HUES6 (cell line): ENCODE results near the gene AP4S1.
"Not testable (repeated sequence)": the region's sequence is repeated elsewhere in the genome, so short reads cannot be mapped to it uniquely, and the experiment has no call there.

ENCODE experiments used
- H3K27ac ChIP-seq: 2 replicates; pipeline ENCODE4 v1.7.0; 2013; ENCODE audit warnings: low read depth, mild to moderate bottlenecking, low read length, inconsistent platforms
- H3K27me3 ChIP-seq: 2 replicates; pipeline ENCODE4 v1.6.1; 2013; ENCODE audit warnings: low read length; ENCODE audit not compliant: control insufficient read depth, insufficient read depth
- H3K36me3 ChIP-seq: 2 replicates; pipeline ENCODE4 v1.6.1; 2013; ENCODE audit warnings: low read length; ENCODE audit not compliant: control insufficient read depth, insufficient read depth
- H3K4me1 ChIP-seq: 2 replicates; pipeline ENCODE4 v1.6.1; 2013; ENCODE audit warnings: low read length; ENCODE audit not compliant: control insufficient read depth, insufficient read depth
- H3K4me3 ChIP-seq: 2 replicates; pipeline ENCODE4 v1.5.1; 2013; ENCODE audit warnings: low read depth, low read length
- H3K9ac ChIP-seq: one replicate; pipeline ENCODE4 v1.6.1; 2013; ENCODE audit warnings: mild to moderate bottlenecking, low read length
- H3K9me3 ChIP-seq: 2 replicates; pipeline ENCODE4 v1.6.1; 2013; ENCODE audit warnings: low read depth, low read length; ENCODE audit not compliant: control insufficient read depth, insufficient read depth

AP4S1 gene

GRCh38 chr14:31068235-31068634, 42.8 kb downstream of the AP4S1 start:
- H3K4me1 ChIP-seq = no peaks in the 10 kb centered on the region
- H3K9me3 ChIP-seq = no peaks in the 10 kb centered on the region
- no peak overlapping the region for H3K4me3 ChIP-seq
- H3K27ac ChIP-seq = no peak overlapping the region
- no peaks in the 10 kb centered on the region for H3K27me3 ChIP-seq
- H3K9ac ChIP-seq = no peak overlapping the region
- H3K36me3 ChIP-seq = no peaks in the 10 kb centered on the region

DNA sequence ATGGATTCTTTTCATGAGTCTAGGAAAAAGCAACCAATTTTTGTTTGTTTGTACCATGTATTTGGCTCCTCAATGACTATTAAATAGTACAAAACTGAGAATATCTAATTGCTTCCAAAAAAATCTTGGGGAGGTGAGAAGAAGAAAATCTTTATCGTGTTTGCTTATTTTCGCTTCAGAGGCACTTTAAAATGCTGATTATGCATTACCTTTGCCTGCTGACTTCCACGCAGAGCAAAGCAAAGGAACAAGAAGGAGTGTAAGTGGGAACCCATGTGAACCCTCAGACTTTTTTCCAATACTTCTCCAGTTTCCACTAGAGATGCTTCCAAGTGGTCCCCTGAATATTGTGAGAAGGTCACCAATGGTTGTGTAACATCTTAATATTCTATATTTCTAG, 43.9 kb downstream of the AP4S1 start:
- Histone ChIP-seq H3K9ac (no peak overlapping the region), H3K9me3 (no peaks in the 10 kb centered on the region), H3K27me3 (no peaks in the 10 kb centered on the region), H3K4me1 (no peaks in the 10 kb centered on the region), H3K27ac (no peak overlapping the region), H3K36me3 (no peaks in the 10 kb centered on the region), H3K4me3 (no peak overlapping the region)

GRCh38 chr14:31070431-31070830, 45.0 kb downstream of the AP4S1 start:
- H3K9me3 ChIP-seq = no peaks in the 10 kb centered on the region

GRCh38 chr14:31071151-31071550, 45.7 kb downstream of the AP4S1 start:
- no peaks in the 10 kb centered on the region for H3K27me3 ChIP-seq
- H3K4me1 ChIP-seq = no peaks in the 10 kb centered on the region
- H3K36me3 ChIP-seq = no peaks in the 10 kb centered on the region; the same call in 1 of the 2 replicates
- H3K9ac ChIP-seq = no peak overlapping the region
- H3K9me3 ChIP-seq = no peaks in the 10 kb centered on the region
- H3K4me3 ChIP-seq = no peak overlapping the region
- no peak overlapping the region for H3K27ac ChIP-seq

More at GRCh38 chr14:31070431-31070830, 45.0 kb downstream of the AP4S1 start:
- no peak overlapping the region for H3K9ac ChIP-seq
- no peaks in the 10 kb centered on the region for H3K4me1 ChIP-seq
- no peak overlapping the region for H3K4me3 ChIP-seq
- H3K27ac ChIP-seq = no peak overlapping the region
- H3K36me3 ChIP-seq = no peaks in the 10 kb centered on the region; the same call in 1 of the 2 replicates
- H3K27me3 ChIP-seq = no peaks in the 10 kb centered on the region

DNA sequence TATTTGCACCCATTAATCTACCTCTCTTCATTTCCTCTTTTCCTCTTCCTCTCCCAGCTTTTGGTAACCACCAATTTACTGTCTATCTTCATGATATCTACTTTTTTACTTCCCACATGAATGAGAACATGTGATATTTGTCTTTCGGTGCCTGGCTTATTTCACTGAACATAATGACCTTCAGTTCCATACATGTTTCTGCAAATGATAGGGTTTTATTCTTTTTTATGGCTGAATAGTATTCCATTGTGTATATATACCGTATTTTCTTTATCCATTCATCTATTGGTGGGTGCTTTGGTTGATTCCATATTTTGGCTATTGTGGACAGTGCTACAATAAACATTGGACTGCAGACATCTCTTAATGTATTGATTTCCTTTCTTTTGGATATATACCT, 49.7 kb downstream of the AP4S1 start:
- no peak overlapping the region for H3K9ac ChIP-seq
- no peaks in the 10 kb centered on the region; the same call in 1 of the 2 replicates for H3K36me3 ChIP-seq
- H3K27ac ChIP-seq = no peak overlapping the region
- no peaks in the 10 kb centered on the region for H3K4me1 ChIP-seq
- no peaks in the 10 kb centered on the region for H3K9me3 ChIP-seq
- no peaks in the 10 kb centered on the region for H3K27me3 ChIP-seq
- H3K4me3 ChIP-seq = no peak overlapping the region

GRCh38 chr14:31078766-31079165, 53.3 kb downstream of the AP4S1 start:
- H3K4me3 ChIP-seq = no peak overlapping the region
- no peaks in the 10 kb centered on the region; the same call in 1 of the 2 replicates for H3K36me3 ChIP-seq
- H3K4me1 ChIP-seq = no peaks in the 10 kb centered on the region
- no peak overlapping the region for H3K9ac ChIP-seq
- no peaks in the 10 kb centered on the region for H3K9me3 ChIP-seq
- H3K27me3 ChIP-seq = no peaks in the 10 kb centered on the region
- H3K27ac ChIP-seq = no peak overlapping the region

DNA sequence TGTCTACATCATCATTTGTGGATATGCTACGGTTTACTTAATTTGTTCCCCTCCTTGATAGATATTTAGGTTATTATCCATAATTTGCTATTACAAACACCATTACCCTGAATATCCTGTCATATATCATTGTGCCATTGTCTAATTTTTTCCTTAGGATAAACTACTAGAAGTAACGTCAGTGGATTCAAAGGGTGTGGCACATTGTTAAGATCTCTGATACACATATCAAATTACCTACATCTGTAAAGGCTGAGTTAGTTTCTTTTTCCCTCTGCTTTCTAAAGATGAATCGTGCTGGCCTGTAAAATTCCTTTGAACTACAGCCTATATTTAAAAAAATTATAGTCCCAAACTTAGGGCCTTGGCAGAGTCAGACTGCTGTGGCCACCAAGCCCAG, 54.6 kb downstream of the AP4S1 start:
- Histone ChIP-seq H3K4me3 (no peak overlapping the region), H3K36me3 (no peaks in the 10 kb centered on the region), H3K27ac (no peak overlapping the region), H3K4me1 (no peaks in the 10 kb centered on the region), H3K9ac (no peak overlapping the region), H3K27me3 (no peaks in the 10 kb centered on the region), H3K9me3 (no peaks in the 10 kb centered on the region)

DNA sequence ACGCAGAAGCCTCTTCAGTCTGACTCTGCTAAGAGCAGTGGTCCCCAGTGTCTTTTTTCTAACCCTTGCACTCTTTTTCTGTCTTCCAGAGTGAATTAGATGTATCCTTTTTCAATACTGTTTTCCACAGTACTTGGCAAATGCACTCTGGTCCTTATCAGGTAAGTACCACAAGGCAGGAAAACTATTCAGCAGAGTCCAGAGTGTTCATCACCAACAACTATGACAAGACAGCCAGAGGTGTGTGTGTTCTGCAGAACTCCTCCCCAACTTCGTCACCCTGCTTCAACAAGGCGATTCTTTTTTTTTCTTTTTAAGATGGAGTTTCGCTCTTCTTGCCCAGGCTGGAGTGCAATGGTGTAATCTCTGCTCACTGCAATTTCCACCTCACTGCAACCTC, 55.0 kb downstream of the AP4S1 start:
- Histone ChIP-seq H3K36me3 (no peaks in the 10 kb centered on the region), H3K4me1 (no peaks in the 10 kb centered on the region), H3K4me3 (no peak overlapping the region), H3K27me3 (no peaks in the 10 kb centered on the region), H3K27ac (no peak overlapping the region), H3K9ac (no peak overlapping the region), H3K9me3 (no peaks in the 10 kb centered on the region)

GRCh38 chr14:31083781-31084180, 58.3 kb downstream of the AP4S1 start:
- Histone ChIP-seq H3K27ac (no peak overlapping the region), H3K4me3 (no peak overlapping the region), H3K4me1 (no peaks in the 10 kb centered on the region), H3K27me3 (no peaks in the 10 kb centered on the region), H3K9me3 (no peaks in the 10 kb centered on the region), H3K9ac (no peak overlapping the region), H3K36me3 (no peaks in the 10 kb centered on the region)

GRCh38 chr14:31084385-31084784, 58.9 kb downstream of the AP4S1 start:
- Histone ChIP-seq H3K9me3 (no peaks in the 10 kb centered on the region), H3K36me3 (no peaks in the 10 kb centered on the region), H3K4me1 (no peaks in the 10 kb centered on the region), H3K9ac (no peak overlapping the region), H3K27ac (no peak overlapping the region), H3K27me3 (no peaks in the 10 kb centered on the region), H3K4me3 (no peak overlapping the region)

GRCh38 chr14:31085027-31085426, 59.6 kb downstream of the AP4S1 start:
- Histone ChIP-seq H3K36me3 (no peaks in the 10 kb centered on the region), H3K9ac (no peak overlapping the region), H3K4me1 (no peaks in the 10 kb centered on the region), H3K4me3 (no peak overlapping the region), H3K27me3 (no peaks in the 10 kb centered on the region), H3K9me3 (no peaks in the 10 kb centered on the region), H3K27ac (no peak overlapping the region)

GRCh38 chr14:31086466-31086865, 61.0 kb downstream of the AP4S1 start:
- H3K4me3 ChIP-seq, H3K36me3 ChIP-seq, H3K27ac ChIP-seq, H3K9me3 ChIP-seq, H3K27me3 ChIP-seq, H3K4me1 ChIP-seq, H3K9ac ChIP-seq: not testable (repeated sequence)
